ENCODE measurements around the gene PDPR. TPM values are rescaled to one million over a fixed set of nuclear protein-coding genes. Genes with fewer than 3 reads are reported as not detected.
"Not testable (repeated sequence)": the region's sequence is repeated elsewhere in the genome, so short reads cannot be mapped to it uniquely, and the experiment has no call there.

Gene PDPR
- total RNA-seq, 1 donor from 2014 or later = 17.3 TPM

GRCh38 chr16:70147853-70148252, 33.7 kb downstream of the PDPR start:
- H3K27ac ChIP-seq; H3K9me3 ChIP-seq; H3K4me1 ChIP-seq; H3K27me3 ChIP-seq; H3K4me3 ChIP-seq; DNase-seq (ENCODE audit: low spot score in 2 of 2); intact Hi-C loops (cut with DNase I): not testable (repeated sequence)
- H3K36me3 ChIP-seq = peaks cover 59 to 68% of the 10 kb centered on the region in 2 donors

DNA sequence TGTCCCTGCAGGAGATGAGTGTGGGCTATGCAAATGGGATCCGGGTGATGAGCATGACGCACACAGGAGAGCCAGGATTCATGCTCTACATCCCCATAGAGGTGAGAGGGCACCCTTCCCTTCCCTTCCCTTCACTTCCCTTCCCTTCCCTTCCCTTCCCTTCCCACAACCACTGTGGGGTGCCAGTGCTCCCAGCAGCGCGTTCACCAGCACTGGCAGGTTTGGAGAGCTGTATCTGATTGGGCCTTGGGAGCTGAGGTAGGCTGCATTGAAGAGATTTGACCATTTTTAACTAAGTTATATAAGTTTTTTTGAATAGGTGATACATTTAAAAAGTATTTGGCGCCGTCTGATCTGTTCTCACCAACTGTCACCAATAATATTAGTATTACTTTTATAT, 34.3 kb downstream of the PDPR start:
- H3K9me3 ChIP-seq; DNase-seq (ENCODE audit: low spot score in 2 of 2); H3K4me1 ChIP-seq; intact Hi-C loops (cut with DNase I); H3K4me3 ChIP-seq; H3K27me3 ChIP-seq; H3K27ac ChIP-seq: not testable (repeated sequence)
- peaks cover 59 to 68% of the 10 kb centered on the region in 2 donors for H3K36me3 ChIP-seq

DNA sequence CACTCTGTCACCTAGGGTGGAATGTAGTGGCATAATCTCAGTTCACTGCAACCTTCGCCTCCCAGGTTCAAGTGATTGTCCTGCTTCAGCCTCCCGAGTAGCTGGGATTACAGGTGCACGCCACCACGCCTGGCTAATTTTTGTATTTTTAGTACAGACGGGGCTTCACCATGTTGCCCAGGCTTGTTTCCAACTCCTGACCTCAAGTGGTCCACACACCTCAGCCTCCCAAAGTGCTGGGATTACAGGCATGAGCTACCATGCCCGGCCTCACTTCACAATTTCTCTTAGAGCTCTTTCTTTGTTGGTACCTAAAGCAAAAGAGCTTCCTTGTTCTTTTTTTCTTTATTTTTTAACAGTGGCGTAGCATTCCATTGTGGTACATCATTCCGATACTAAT, 35.2 kb downstream of the PDPR start:
- H3K4me3 ChIP-seq; H3K4me1 ChIP-seq; H3K27ac ChIP-seq; DNase-seq (ENCODE audit: low spot score in 2 of 2); H3K9me3 ChIP-seq; H3K27me3 ChIP-seq; intact Hi-C loops (cut with DNase I): not testable (repeated sequence)
- peaks cover 60 to 70% of the 10 kb centered on the region in 2 donors for H3K36me3 ChIP-seq

DNA sequence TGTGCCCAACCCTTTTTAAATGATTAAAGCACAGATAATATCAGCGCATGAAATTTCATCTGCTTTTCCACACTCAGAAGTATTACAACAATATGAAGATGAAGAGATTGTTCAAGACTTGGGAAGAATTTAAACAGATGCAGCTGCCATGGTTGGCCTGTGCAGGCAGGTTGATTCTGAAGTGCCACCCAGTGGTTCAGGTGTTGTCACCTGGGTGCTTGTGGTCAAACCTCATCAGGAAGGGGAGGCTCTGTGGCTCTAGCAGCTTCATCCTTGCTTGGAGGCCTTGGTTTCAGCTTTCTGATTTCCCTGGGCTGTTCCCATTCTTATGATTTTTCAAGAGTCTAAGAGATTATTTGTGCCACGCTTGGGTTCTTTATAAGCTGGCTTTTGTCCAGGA, 37.3 kb downstream of the PDPR start:
- Histone ChIP-seq H3K36me3 (peaks cover 71 to 81% of the 10 kb centered on the region in 2 donors), H3K4me3 (no peak overlapping the region), H3K4me1 (no peaks in the 10 kb centered on the region), H3K27me3 (no peaks in the 10 kb centered on the region), H3K9me3 (no peaks in the 10 kb centered on the region), H3K27ac (no peak overlapping the region)
- DNase-seq (ENCODE audit: low spot score in 2 of 2) = no peak
- no peak for TF ChIP-seq CTCF (IDR thresholded peaks at IDR 0.05)
- intact Hi-C loops (cut with DNase I) = no loop called here

- no peaks in the 10 kb centered on the region for H3K4me1 ChIP-seq
- intact Hi-C loops (cut with DNase I) = no loop called here
- H3K27ac ChIP-seq = no peak overlapping the region
- H3K27me3 ChIP-seq = no peaks in the 10 kb centered on the region
- H3K4me3 ChIP-seq = no peak overlapping the region
- no peak for TF ChIP-seq CTCF (IDR thresholded peaks at IDR 0.05)
- peaks cover 78 to 87% of the 10 kb centered on the region in 2 donors for H3K36me3 ChIP-seq
- DNase-seq (ENCODE audit: low spot score in 2 of 2) = no peak
- no peaks in the 10 kb centered on the region for H3K9me3 ChIP-seq
Measured at GRCh38 chr16:70151941-70152509, 37.9 kb downstream of the PDPR start.

DNA sequence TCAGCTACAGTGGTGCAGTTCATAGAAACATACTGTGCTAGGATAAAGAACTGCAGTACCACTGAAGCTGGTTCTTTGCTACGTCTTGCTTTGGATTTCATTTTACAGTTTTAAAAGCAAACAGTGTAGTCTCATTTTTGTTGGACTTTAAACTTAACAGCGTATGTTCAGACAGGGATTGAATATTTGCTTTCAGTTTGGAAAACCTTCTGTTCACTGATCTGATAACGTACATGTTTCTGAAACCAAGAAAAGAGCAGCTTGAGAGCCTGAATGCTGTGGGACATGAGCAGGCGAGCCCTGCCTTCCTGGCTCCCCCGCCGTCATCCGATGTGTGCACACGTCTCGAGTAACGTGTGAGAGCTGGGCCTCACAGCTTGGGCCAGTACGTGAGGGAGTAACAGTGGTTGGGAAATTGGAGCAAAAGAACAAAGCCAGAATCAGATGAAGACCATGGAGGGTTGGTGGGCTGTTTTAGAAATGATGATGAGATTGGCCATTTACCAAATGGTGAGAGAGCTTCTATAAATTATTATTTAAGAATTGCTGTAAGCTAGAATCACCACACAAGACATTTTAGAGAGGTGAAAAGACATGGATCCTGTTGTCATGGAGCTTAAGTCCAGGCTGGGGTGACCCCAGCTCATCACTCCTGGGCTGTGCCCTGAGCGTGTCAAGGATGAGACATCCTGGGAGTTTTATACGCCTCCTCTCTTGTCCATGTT, 38.6 kb downstream of the PDPR start:
- no peak for TF ChIP-seq CTCF (IDR thresholded peaks at IDR 0.05)

GRCh38 chr16:70154736-70155135, 40.6 kb downstream of the PDPR start:
- H3K4me3 ChIP-seq; H3K27ac ChIP-seq; H3K27me3 ChIP-seq; DNase-seq (ENCODE audit: low spot score in 2 of 2); H3K9me3 ChIP-seq; intact Hi-C loops (cut with DNase I); H3K4me1 ChIP-seq: not testable (repeated sequence)
- peaks cover 90 to 97% of the 10 kb centered on the region in 2 donors for H3K36me3 ChIP-seq

More for the DNA sequence above, 38.6 kb downstream of the PDPR start:
- no peak overlapping the region for H3K27ac ChIP-seq
- no peaks in the 10 kb centered on the region for H3K27me3 ChIP-seq
- no peaks in the 10 kb centered on the region for H3K9me3 ChIP-seq
- DNase-seq (ENCODE audit: low spot score in 2 of 2) = no peak
- peaks cover 85 to 93% of the 10 kb centered on the region in 2 donors for H3K36me3 ChIP-seq
- H3K4me1 ChIP-seq = no peaks in the 10 kb centered on the region
- intact Hi-C loops (cut with DNase I) = no loop called here
- no peak overlapping the region for H3K4me3 ChIP-seq

Data from ascending aorta (tissue), 2 donors.